Hepatocyte (in vitro differentiated cells): ENCODE results near the gene CTNND2.

ENCODE experiments used
- CTCF ChIP-seq: fragments of 200-600 bp; sonication (generic); IDR thresholded peaks from 2 replicates; pipeline ENCODE4 v1.5.1; 2016; ENCODE audit warnings: antibody characterized with exemption, mild to moderate bottlenecking; ENCODE audit not compliant: poor library complexity
- EZH2 ChIP-seq: fragments of 200-600 bp; sonication (generic); IDR thresholded peaks from 2 replicates; pipeline ENCODE4 v1.6.1; 2016; ENCODE audit warnings: antibody characterized with exemption, mild to moderate bottlenecking, borderline replicate concordance
- EZH2phosphoT487 ChIP-seq: fragments of 200-600 bp; sonication (generic); IDR thresholded peaks from one replicate; pipeline ENCODE4 v1.6.1; 2018; ENCODE audit warnings: antibody characterized with exemption, mild to moderate bottlenecking, low read depth, moderate library complexity; ENCODE audit not compliant: unreplicated experiment, severe bottlenecking

- TF ChIP-seq CTCF (no peak), EZH2 (no peak), EZH2phosphoT487 (no peak)
These were observed 652.2 kb downstream of the CTNND2 start for GRCh38 chr5:11252075-11252474.
